Neural cell (in vitro differentiated cells): ENCODE measurements around the gene UMAD1.

Experiments
- CTCF ChIP-seq: fragments of 450-650 bp; IDR thresholded peaks from 2 replicates; pipeline ENCODE4 v1.5.1; 2014; ENCODE audit warnings: antibody characterized with exemption, mild to moderate bottlenecking, moderate library complexity; ENCODE audit not compliant: poor library complexity, severe bottlenecking
- EP300 ChIP-seq: fragments of 450-650 bp; conservative IDR thresholded peaks from 2 replicates; pipeline ENCODE4 v1.6.1; 2014; ENCODE audit warnings: antibody characterized with exemption, mild to moderate bottlenecking, moderate library complexity; ENCODE audit not compliant: poor library complexity, severe bottlenecking
- EZH2 ChIP-seq: fragments of 200-600, 300-800 bp; shearing (Covaris generic), sonication (generic); IDR thresholded peaks from 2 replicates; pipeline ENCODE4 v1.6.1; 2014; ENCODE audit warnings: antibody characterized with exemption, low read length, borderline replicate concordance, mild to moderate bottlenecking; ENCODE audit not compliant: insufficient read depth, poor library complexity, severe bottlenecking
- POLR2AphosphoS5 ChIP-seq: IDR thresholded peaks from 2 replicates; pipeline ENCODE4 v1.6.1; 2012
- RAD21 ChIP-seq: fragments of 450-650 bp; conservative IDR thresholded peaks from 2 replicates; pipeline ENCODE4 v1.6.1; 2014; ENCODE audit warnings: antibody characterized with exemption, mild to moderate bottlenecking, moderate library complexity
- REST ChIP-seq: IDR thresholded peaks from 2 replicates; pipeline ENCODE4 v1.6.1; 2012; ENCODE audit warnings: borderline replicate concordance
- TAF1 ChIP-seq: IDR thresholded peaks from 2 replicates; pipeline ENCODE4 v1.6.1; 2012; ENCODE audit warnings: low read depth

- no peak for TF ChIP-seq CTCF
- TF ChIP-seq EP300, result no peak
- no peak for TF ChIP-seq POLR2AphosphoS5
- no peak for TF ChIP-seq REST
- TF ChIP-seq EZH2, result no peak
- TF ChIP-seq RAD21, result no peak
- TF ChIP-seq TAF1, result no peak
These were observed 216.6 kb downstream of the UMAD1 start for GRCh38 chr7:7857143-7857583.
